GM12878 (cell line): Measurements from ENCODE around the gene STARD13. TPM values are rescaled to one million over a fixed set of nuclear protein-coding genes. Genes with fewer than 3 reads are reported as not detected.

ENCODE experiments used
- BACH1 ChIP-seq: fragments of 450-650 bp; IDR thresholded peaks from 2 replicates; pipeline ENCODE4 v1.6.1; 2017; ENCODE audit warnings: mild to moderate bottlenecking, borderline replicate concordance
- MEF2A ChIP-seq: IDR thresholded peaks from 2 replicates; pipeline ENCODE4 v1.6.1; 2011; ENCODE audit warnings: low read depth, mild to moderate bottlenecking, low read length, moderate library complexity; ENCODE audit not compliant: insufficient read depth
- NR2F1 ChIP-seq: fragments of 450-650 bp; conservative IDR thresholded peaks from 2 replicates; pipeline ENCODE4 v1.6.1; 2017; ENCODE audit warnings: mild to moderate bottlenecking
- RCOR1 ChIP-seq: conservative IDR thresholded peaks from 2 replicates; pipeline ENCODE4 v1.6.1; 2012; ENCODE audit warnings: low read depth, low read length, improper control_type of control experiment
- RELA ChIP-seq: fragments of 450-650 bp; IDR thresholded peaks from 2 replicates; pipeline ENCODE4 v1.8.0; 2014; ENCODE audit warnings: borderline replicate concordance; ENCODE audit not compliant: partially characterized antibody
- SREBF1 ChIP-seq: IDR thresholded peaks from 2 replicates; pipeline ENCODE4 v1.6.1; 2012; ENCODE audit warnings: mild to moderate bottlenecking, low read length
- TCF7 ChIP-seq: IDR thresholded peaks from 2 replicates; pipeline ENCODE4 v1.6.1; 2014; ENCODE audit warnings: antibody characterized with exemption, borderline replicate concordance
- ZNF207 ChIP-seq: fragments of 450-650 bp; IDR thresholded peaks from 2 replicates; pipeline ENCODE4 v1.6.1; 2014; ENCODE audit warnings: antibody characterized with exemption, mild to moderate bottlenecking, borderline replicate concordance
- polyA plus RNA-seq, 11 experiments: library from polyadenylated mRNA; depleted of rRNA in 4 of 11; unstranded in 6 of 11; stranded (reverse) in 5 of 11; fragments of >200 nt; fragmentation: Nextera tagmentation in 4 of 11; fragmentation: Illumina TruSeq in 1 of 11; extraction: Ambion mirVana in 4 of 11; extraction: Trizol in 1 of 11; gene quantifications; 1 replicate in 1 of 11; 2 replicates in 10 of 11; pipeline versions ENCODE4 v1.2.1 to v1.2.3, GENCODE V29; 2011 to 2016; ENCODE audit warnings: inconsistent platforms in 2 of 11, missing spikeins in 2 of 11, low read depth in 1 of 11
- total RNA-seq, 4 experiments: library from RNA; depleted of rRNA in 3 of 4; stranded (reverse); fragments of >200 nt in 3 of 4; fragmentation: Illumina TruSeq in 1 of 4; extraction: Trizol in 1 of 4; gene quantifications; 2 replicates each; pipeline versions ENCODE4 v1.2.1 to v1.2.3, GENCODE V29; 2013 to 2021
- TF ChIP-seq, protein P1 (sequence below): fragments of 450-650 bp; IDR thresholded peaks from 2 replicates; pipeline ENCODE4 v1.6.1; 2016; ENCODE audit warnings: mild to moderate bottlenecking
- TF ChIP-seq, protein P2 (sequence below): fragments of 450-650 bp; conservative IDR thresholded peaks from 2 replicates; pipeline ENCODE4 v1.6.1; 2017; ENCODE audit warnings: mild to moderate bottlenecking, moderate library complexity
- TF ChIP-seq, protein P3 (sequence below): IDR thresholded peaks from 2 replicates; pipeline ENCODE4 v1.6.1; 2012; ENCODE audit warnings: low read length, inconsistent platforms
- TF ChIP-seq, protein P4 (sequence below): IDR thresholded peaks from 2 replicates; pipeline ENCODE4 v1.6.1; 2011; ENCODE audit warnings: borderline replicate concordance, low read depth, mild to moderate bottlenecking, moderate library complexity, mixed read lengths, low read length; ENCODE audit not compliant: insufficient read depth; ENCODE audit errors: extremely low read length
- TF ChIP-seq, protein P5 (sequence below): fragments of 450-650 bp; formaldehyde crosslinking; IDR thresholded peaks from 2 replicates; pipeline ENCODE4 v1.5.0; 2022; ENCODE audit warnings: mild to moderate bottlenecking, missing genetic modification characterization
- TF ChIP-seq, protein P6 (sequence below): fragments of 450-650 bp; IDR thresholded peaks from 2 replicates; pipeline ENCODE4 v1.6.1; 2016; ENCODE audit warnings: mild to moderate bottlenecking, moderate library complexity, borderline replicate concordance

The STARD13 gene
- total and polyA plus RNA-seq, 10 of the 15 experiments (the other 5 are each of a cell fraction or from before 2014, with no cell fraction given): 4.0 to 41.6 (median 10.1) TPM

DNA sequence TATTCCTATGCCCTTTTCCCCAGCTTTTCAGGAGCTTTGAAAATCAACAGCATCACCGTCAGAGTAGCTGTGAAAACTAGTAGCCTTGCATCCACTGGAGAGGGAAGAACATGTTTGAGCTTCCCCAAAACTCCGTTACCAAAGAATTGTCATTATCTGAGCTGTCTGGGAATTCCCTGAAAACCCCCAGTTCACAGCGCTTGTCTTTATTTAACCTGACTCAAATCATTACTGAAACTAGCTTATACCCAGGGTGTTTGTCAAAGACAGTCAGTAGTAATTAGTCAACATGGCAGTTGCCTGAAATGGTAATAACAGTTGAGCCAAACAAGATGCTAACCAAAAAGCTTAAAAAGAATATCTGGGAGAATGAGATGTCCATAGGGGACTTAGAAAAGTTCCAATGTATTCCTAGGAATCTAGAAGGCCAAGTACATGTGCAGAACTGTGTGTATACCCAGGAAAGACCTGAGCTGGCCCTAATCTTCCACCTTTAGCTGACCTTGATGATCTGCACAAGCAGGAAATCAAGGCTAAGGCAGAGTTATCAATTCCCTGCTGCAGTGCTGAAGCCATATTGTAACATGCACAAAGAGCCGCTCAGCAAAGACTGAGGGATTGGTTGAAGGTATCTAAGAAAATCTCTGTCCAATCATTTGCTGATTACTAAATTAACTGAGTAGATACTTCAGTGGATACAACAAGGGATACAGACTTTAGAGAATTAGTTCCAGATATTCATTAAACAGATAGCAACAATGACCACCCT is 138.5 kb downstream of the STARD13 start (continued):
- TF ChIP-seq, protein P1, sequence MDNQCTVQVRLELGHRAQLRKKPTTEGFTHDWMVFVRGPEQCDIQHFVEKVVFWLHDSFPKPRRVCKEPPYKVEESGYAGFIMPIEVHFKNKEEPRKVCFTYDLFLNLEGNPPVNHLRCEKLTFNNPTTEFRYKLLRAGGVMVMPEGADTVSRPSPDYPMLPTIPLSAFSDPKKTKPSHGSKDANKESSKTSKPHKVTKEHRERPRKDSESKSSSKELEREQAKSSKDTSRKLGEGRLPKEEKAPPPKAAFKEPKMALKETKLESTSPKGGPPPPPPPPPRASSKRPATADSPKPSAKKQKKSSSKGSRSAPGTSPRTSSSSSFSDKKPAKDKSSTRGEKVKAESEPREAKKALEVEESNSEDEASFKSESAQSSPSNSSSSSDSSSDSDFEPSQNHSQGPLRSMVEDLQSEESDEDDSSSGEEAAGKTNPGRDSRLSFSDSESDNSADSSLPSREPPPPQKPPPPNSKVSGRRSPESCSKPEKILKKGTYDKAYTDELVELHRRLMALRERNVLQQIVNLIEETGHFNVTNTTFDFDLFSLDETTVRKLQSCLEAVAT: peak; percentile 80; the same call in 1 of the 2 replicates
- TF ChIP-seq NR2F1: peak; percentile 71
- TF ChIP-seq ZNF207: peak; percentile 92
- TF ChIP-seq, protein P2, sequence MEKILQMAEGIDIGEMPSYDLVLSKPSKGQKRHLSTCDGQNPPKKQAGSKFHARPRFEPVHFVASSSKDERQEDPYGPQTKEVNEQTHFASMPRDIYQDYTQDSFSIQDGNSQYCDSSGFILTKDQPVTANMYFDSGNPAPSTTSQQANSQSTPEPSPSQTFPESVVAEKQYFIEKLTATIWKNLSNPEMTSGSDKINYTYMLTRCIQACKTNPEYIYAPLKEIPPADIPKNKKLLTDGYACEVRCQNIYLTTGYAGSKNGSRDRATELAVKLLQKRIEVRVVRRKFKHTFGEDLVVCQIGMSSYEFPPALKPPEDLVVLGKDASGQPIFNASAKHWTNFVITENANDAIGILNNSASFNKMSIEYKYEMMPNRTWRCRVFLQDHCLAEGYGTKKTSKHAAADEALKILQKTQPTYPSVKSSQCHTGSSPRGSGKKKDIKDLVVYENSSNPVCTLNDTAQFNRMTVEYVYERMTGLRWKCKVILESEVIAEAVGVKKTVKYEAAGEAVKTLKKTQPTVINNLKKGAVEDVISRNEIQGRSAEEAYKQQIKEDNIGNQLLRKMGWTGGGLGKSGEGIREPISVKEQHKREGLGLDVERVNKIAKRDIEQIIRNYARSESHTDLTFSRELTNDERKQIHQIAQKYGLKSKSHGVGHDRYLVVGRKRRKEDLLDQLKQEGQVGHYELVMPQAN: peak; percentile 68
- TF ChIP-seq, protein P3, sequence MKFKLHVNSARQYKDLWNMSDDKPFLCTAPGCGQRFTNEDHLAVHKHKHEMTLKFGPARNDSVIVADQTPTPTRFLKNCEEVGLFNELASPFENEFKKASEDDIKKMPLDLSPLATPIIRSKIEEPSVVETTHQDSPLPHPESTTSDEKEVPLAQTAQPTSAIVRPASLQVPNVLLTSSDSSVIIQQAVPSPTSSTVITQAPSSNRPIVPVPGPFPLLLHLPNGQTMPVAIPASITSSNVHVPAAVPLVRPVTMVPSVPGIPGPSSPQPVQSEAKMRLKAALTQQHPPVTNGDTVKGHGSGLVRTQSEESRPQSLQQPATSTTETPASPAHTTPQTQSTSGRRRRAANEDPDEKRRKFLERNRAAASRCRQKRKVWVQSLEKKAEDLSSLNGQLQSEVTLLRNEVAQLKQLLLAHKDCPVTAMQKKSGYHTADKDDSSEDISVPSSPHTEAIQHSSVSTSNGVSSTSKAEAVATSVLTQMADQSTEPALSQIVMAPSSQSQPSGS: peak; percentile 100
- peak; percentile 94 for TF ChIP-seq MEF2A
- TF ChIP-seq BACH1: peak; percentile 98; the same call in 1 of the 2 replicates
- TF ChIP-seq, protein P4, sequence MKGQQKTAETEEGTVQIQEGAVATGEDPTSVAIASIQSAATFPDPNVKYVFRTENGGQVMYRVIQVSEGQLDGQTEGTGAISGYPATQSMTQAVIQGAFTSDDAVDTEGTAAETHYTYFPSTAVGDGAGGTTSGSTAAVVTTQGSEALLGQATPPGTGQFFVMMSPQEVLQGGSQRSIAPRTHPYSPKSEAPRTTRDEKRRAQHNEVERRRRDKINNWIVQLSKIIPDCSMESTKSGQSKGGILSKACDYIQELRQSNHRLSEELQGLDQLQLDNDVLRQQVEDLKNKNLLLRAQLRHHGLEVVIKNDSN: no peak
- TF ChIP-seq TCF7: peak; percentile 81
- TF ChIP-seq, protein P5, sequence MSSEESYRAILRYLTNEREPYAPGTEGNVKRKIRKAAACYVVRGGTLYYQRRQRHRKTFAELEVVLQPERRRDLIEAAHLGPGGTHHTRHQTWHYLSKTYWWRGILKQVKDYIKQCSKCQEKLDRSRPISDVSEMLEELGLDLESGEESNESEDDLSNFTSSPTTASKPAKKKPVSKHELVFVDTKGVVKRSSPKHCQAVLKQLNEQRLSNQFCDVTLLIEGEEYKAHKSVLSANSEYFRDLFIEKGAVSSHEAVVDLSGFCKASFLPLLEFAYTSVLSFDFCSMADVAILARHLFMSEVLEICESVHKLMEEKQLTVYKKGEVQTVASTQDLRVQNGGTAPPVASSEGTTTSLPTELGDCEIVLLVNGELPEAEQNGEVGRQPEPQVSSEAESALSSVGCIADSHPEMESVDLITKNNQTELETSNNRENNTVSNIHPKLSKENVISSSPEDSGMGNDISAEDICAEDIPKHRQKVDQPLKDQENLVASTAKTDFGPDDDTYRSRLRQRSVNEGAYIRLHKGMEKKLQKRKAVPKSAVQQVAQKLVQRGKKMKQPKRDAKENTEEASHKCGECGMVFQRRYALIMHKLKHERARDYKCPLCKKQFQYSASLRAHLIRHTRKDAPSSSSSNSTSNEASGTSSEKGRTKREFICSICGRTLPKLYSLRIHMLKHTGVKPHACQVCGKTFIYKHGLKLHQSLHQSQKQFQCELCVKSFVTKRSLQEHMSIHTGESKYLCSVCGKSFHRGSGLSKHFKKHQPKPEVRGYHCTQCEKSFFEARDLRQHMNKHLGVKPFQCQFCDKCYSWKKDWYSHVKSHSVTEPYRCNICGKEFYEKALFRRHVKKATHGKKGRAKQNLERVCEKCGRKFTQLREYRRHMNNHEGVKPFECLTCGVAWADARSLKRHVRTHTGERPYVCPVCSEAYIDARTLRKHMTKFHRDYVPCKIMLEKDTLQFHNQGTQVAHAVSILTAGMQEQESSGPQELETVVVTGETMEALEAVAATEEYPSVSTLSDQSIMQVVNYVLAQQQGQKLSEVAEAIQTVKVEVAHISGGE (CRISPR knock-in tag): no peak
- TF ChIP-seq SREBF1: no peak
- TF ChIP-seq RELA: peak; percentile 100
- TF ChIP-seq, protein P6, sequence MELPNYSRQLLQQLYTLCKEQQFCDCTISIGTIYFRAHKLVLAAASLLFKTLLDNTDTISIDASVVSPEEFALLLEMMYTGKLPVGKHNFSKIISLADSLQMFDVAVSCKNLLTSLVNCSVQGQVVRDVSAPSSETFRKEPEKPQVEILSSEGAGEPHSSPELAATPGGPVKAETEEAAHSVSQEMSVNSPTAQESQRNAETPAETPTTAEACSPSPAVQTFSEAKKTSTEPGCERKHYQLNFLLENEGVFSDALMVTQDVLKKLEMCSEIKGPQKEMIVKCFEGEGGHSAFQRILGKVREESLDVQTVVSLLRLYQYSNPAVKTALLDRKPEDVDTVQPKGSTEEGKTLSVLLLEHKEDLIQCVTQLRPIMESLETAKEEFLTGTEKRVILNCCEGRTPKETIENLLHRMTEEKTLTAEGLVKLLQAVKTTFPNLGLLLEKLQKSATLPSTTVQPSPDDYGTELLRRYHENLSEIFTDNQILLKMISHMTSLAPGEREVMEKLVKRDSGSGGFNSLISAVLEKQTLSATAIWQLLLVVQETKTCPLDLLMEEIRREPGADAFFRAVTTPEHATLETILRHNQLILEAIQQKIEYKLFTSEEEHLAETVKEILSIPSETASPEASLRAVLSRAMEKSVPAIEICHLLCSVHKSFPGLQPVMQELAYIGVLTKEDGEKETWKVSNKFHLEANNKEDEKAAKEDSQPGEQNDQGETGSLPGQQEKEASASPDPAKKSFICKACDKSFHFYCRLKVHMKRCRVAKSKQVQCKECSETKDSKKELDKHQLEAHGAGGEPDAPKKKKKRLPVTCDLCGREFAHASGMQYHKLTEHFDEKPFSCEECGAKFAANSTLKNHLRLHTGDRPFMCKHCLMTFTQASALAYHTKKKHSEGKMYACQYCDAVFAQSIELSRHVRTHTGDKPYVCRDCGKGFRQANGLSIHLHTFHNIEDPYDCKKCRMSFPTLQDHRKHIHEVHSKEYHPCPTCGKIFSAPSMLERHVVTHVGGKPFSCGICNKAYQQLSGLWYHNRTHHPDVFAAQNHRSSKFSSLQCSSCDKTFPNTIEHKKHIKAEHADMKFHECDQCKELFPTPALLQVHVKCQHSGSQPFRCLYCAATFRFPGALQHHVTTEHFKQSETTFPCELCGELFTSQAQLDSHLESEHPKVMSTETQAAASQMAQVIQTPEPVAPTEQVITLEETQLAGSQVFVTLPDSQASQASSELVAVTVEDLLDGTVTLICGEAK: no peak
- peak; percentile 90; the same call in 1 of the 2 replicates for TF ChIP-seq RCOR1
